Prostate gland (tissue), 2 donors: ENCODE results near the gene PRKAG2. TPM values are rescaled to one million over a fixed set of nuclear protein-coding genes. Genes with fewer than 3 reads are reported as not detected.
A peak's percentile ranks its signal among the peaks of the same experiment; 100 is the strongest.

Source experiments
- DNase-seq: peaks from one replicate; pipeline ENCODE4 v3.0.0-alpha.2; 2019; ENCODE audit warnings: low spot score
- H3K27ac ChIP-seq, 2 donors: fragments of 200-600 bp; sonication (generic); 2 replicates each; pipeline ENCODE4 v1.5.1; 2017 to 2019
- H3K27me3 ChIP-seq: fragments of 200-600 bp; sonication (generic); replicated peaks from 2 replicates; pipeline ENCODE4 v1.5.1; 2019; ENCODE audit not compliant: insufficient read depth
- H3K36me3 ChIP-seq, 2 donors: fragments of 200-600 bp; sonication (generic); 1 replicate in 1 of 2; 2 replicates in 1 of 2; pipeline versions ENCODE4 v1.5.1 to v1.8.1; 2017 to 2019
- H3K4me1 ChIP-seq: fragments of 200-600 bp; sonication (generic); replicated peaks from 2 replicates; pipeline ENCODE4 v1.5.1; 2019
- H3K4me3 ChIP-seq, 2 donors: fragments of 200-600 bp; sonication (generic); 2 replicates each; pipeline ENCODE4 v1.5.1; 2017 to 2019
- H3K9me3 ChIP-seq: fragments of 200-600 bp; sonication (generic); 2 replicates; pipeline ENCODE4 v1.5.1; 2017
- POLR2A ChIP-seq: fragments of 450-650 bp; IDR thresholded peaks from one replicate; pipeline ENCODE4 v1.6.1; 2016; ENCODE audit warnings: antibody characterized with exemption, mild to moderate bottlenecking
- POLR2AphosphoS5 ChIP-seq: sonication (generic); formaldehyde crosslinking; IDR thresholded peaks from one replicate; pipeline ENCODE4 v1.6.1; 2017; ENCODE audit warnings: antibody characterized with exemption
- WGBS: methylation state at CpG from one replicate; pipeline ENCODE4 v1.1.5; 2018; 5-methylcytosine and 5-hydroxymethylcytosine counted together
- intact Hi-C: fragments of 100-400 bp; cut with DNase I; formaldehyde crosslinking; loops from one replicate; pipeline ENCODE4 v1.14.2; 2022
- total RNA-seq, 2 donors: library from RNA; depleted of rRNA; stranded (reverse); fragments of >200 nt; gene quantifications; one replicate each; pipeline ENCODE4 v1.1.0, GENCODE V29; 2016
- TF ChIP-seq, protein P1 (sequence below), 4 experiments: fragments of 200-600 bp in 2 of 4; fragments of 450-650 bp in 2 of 4; sonication (generic) in 2 of 4; IDR thresholded peaks; 1 replicate in 3 of 4; 2 replicates in 1 of 4; pipeline ENCODE4 v1.5.1; 2016 to 2019; ENCODE audit warnings: antibody characterized with exemption in 4 of 4, mild to moderate bottlenecking in 2 of 4, moderate library complexity in 2 of 4

The PRKAG2 gene
- total RNA-seq, 2 donors from 2014 or later, result 31.6 to 38.1 TPM

GRCh38 chr7:151693140-151693539, 183.8 kb downstream of the PRKAG2 start:
- intact Hi-C loops, result loop anchor here (5.0 kb wide), 1 partner anchor 376 kb away; no protein-coding TSS in a partner anchor
- DNase-seq, result no peak
- Histone ChIP-seq H3K4me1 (peaks cover 12% of the 10 kb centered on the region), H3K27ac (no peak overlapping the region), H3K4me3 (no peak overlapping the region), H3K27me3 (no peaks in the 10 kb centered on the region), H3K9me3 (no peaks in the 10 kb centered on the region), H3K36me3 (no peaks in the 10 kb centered on the region)
- WGBS, result 88% methylated on average over 11 of the region's 11 CpGs
- TF ChIP-seq POLR2A (no peak), POLR2AphosphoS5 (no peak)
- TF ChIP-seq, protein P1, sequence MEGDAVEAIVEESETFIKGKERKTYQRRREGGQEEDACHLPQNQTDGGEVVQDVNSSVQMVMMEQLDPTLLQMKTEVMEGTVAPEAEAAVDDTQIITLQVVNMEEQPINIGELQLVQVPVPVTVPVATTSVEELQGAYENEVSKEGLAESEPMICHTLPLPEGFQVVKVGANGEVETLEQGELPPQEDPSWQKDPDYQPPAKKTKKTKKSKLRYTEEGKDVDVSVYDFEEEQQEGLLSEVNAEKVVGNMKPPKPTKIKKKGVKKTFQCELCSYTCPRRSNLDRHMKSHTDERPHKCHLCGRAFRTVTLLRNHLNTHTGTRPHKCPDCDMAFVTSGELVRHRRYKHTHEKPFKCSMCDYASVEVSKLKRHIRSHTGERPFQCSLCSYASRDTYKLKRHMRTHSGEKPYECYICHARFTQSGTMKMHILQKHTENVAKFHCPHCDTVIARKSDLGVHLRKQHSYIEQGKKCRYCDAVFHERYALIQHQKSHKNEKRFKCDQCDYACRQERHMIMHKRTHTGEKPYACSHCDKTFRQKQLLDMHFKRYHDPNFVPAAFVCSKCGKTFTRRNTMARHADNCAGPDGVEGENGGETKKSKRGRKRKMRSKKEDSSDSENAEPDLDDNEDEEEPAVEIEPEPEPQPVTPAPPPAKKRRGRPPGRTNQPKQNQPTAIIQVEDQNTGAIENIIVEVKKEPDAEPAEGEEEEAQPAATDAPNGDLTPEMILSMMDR (IDR thresholded peaks at IDR 0.05), result no peak

- DNase-seq, result no peak
- Histone ChIP-seq H3K36me3 (no peaks in the 10 kb centered on the region), H3K9me3 (no peaks in the 10 kb centered on the region), H3K27me3 (no peaks in the 10 kb centered on the region), H3K4me3 (no peak overlapping the region), H3K4me1 (peaks cover 12% of the 10 kb centered on the region), H3K27ac (no peak overlapping the region)
- TF ChIP-seq, protein P1 (IDR thresholded peaks at IDR 0.05), result no peak
- TF ChIP-seq POLR2AphosphoS5 (no peak), POLR2A (no peak)
- intact Hi-C loops, result loop anchor here (5.0 kb wide), 1 partner anchor 375 kb away; no protein-coding TSS in a partner anchor
- 87% methylated on average over 9 of the region's 9 CpGs for WGBS
Observed at GRCh38 chr7:151692721-151693120, 184.2 kb downstream of the PRKAG2 start.

GRCh38 chr7:151691449-151691848, 185.5 kb downstream of the PRKAG2 start:
- TF ChIP-seq POLR2A, result no peak
- no peak for TF ChIP-seq POLR2AphosphoS5
- TF ChIP-seq, protein P1 (IDR thresholded peaks at IDR 0.05), result no peak
- no peaks in the 10 kb centered on the region for H3K27me3 ChIP-seq
- WGBS, result 49% methylated on average over 2 of the region's 2 CpGs
- H3K27ac ChIP-seq, result no peak overlapping the region
- no peak overlapping the region for H3K4me3 ChIP-seq
- DNase-seq, result no peak
- H3K4me1 ChIP-seq, result peaks cover 5% of the 10 kb centered on the region
- H3K9me3 ChIP-seq, result no peaks in the 10 kb centered on the region
- intact Hi-C loops, result loop anchor here (5.0 kb wide), 1 partner anchor 374 kb away; no protein-coding TSS in a partner anchor
- no peaks in the 10 kb centered on the region for H3K36me3 ChIP-seq

GRCh38 chr7:151690606-151691005, 186.3 kb downstream of the PRKAG2 start:
- no peaks in the 10 kb centered on the region for H3K27me3 ChIP-seq
- H3K4me1 ChIP-seq, result no peaks in the 10 kb centered on the region
- TF ChIP-seq POLR2AphosphoS5 (no peak), POLR2A (no peak)
- TF ChIP-seq, protein P1 (IDR thresholded peaks at IDR 0.05), result no peak
- intact Hi-C loops, result loop anchor here (5.0 kb wide), 1 partner anchor 373 kb away; no protein-coding TSS in a partner anchor
- H3K4me3 ChIP-seq, result no peak overlapping the region
- DNase-seq, result no peak
- no peaks in the 10 kb centered on the region for H3K36me3 ChIP-seq
- WGBS, result 71% methylated on average over 6 of the region's 6 CpGs
- no peak overlapping the region for H3K27ac ChIP-seq
- H3K9me3 ChIP-seq, result no peaks in the 10 kb centered on the region

DNA sequence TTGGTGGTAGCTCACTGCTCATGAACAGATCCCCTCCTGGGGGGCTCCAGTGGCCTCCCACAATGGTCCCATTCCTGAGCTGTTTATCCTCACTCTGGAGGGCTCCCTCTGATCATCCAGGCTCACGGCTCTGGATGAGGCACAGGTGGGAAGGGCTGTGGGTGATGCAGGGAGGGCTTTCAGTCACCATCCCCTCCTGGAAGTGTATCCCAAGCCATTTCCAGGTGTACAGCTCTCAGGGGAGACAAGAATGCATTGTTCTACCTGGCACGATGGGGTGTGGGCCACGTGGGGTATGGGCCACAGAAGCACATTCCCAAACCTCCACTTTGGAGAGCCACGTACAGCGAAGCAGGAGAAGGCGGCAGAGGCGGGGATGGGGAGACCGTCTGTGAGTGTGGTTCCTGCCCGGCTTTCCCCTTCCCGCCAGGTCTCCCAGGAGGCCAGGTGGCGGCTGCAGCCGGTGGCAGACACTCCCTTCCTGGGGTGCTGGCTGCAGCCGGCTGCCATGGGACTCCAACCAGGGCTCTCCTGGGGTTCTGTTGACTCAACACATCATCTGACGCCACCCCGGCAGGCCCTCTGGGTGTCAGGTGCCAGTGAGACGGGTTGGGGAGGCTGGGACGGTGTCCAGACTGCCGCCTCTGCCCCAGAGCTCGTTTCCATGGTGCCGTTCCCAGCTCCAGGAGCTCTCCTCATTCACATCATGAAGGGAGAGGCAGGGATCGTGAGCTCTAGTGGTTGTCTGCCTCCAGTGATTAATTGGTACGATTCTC, 187.5 kb downstream of the PRKAG2 start:
- WGBS, result 42% methylated on average over 22 of the region's 22 CpGs
- DNase-seq, result peak; percentile 35
- H3K36me3 ChIP-seq, result no peaks in the 10 kb centered on the region
- TF ChIP-seq POLR2A (peak; percentile 26), POLR2AphosphoS5 (no peak)
- TF ChIP-seq, protein P1 (IDR thresholded peaks at IDR 0.05), result no peak
- H3K4me3 ChIP-seq, result no peak overlapping the region
- H3K9me3 ChIP-seq, result no peaks in the 10 kb centered on the region
- H3K4me1 ChIP-seq, result no peaks in the 10 kb centered on the region
- intact Hi-C loops, result no loop called here
- no peak overlapping the region for H3K27ac ChIP-seq
- H3K27me3 ChIP-seq, result no peaks in the 10 kb centered on the region
